ENCODE data around the gene LGALS1.
A peak's percentile ranks its signal among the peaks of the same experiment; 100 is the strongest.

LGALS1 gene

DNA sequence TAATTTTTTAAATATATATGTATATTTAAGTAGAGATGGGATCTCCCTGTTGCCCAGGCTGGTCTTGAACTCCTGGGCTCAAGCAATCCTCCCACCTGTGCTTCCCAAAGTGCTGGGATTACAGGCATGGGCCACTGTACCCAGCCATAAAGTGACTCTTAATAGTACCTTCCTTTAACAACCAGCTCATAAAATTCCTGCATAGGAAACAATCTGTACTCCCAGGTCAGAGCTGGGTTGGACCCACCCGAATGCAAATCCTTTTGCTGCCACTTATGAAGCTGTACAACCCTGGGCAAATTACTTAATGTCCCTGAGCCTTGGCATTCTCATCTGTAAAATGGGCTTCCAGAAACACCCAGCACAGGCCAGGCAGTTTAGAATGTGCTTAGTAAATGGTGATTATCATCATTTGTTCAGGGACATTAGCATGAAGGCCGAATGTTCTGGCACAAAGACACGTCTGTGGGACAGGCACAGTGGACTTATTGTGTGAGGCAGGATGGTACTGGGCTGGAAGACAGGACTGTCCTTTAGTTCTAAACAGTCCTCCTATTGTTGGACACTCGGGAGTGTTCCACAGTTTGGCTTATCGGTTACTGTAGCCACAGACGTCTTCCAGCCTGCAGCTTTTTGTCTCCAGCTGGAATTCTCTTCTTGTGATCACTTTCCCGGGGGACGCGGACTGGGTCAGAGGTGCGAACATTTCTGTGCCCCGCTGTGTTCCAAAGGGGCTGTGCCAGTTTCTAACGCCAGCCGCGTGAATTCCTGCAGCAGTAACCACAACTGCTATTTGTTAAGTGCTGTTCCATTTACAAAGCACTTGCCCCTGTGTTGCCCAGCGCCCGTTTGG is 11.0 kb upstream of the LGALS1 start:
- no peak for DNase-seq

GRCh38 chr22:37665487-37665886 is 9.9 kb upstream of the LGALS1 start:
- DNase-seq = no peak

- DNase-seq = no peak
These were observed 5.8 kb upstream of the LGALS1 start for GRCh38 chr22:37669586-37669985.

DNA sequence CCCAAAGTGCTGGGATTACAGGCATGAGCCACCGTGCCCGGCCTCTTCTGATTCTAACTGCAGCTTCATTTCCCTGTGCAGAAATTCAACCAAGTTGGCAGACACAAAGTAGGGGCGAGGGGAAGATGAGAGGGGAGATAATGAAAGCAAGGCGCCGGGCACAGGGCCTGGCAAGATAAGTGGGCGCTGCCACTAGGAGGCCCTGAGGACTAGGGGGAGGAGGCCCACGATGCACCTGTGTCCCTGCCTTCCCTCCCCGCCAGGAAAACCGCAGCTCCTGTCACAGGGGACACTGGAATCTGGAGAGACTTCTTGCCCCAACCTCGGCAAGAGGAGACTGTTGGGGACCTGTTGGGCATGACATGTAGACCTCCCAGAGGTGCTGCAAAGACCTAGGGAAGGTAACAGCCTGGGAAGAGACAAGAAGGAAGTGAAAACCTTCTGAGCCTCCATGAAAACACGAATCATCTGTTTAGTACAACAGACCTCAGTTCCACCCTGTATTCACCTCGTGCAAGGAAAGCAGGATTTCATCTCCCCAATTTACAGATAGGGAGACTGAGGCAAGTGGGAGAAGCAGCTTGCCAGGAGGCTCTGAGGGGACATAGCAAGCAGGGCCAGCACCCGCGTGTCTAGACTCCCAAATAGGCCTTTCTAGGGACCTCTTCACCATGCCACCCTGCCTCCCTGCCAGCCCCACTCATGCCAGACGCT is 3.1 kb upstream of the LGALS1 start:
- DNase-seq = no peak

GRCh38 chr22:37672920-37673455 is 2.4 kb upstream of the LGALS1 start:
- no peak for DNase-seq

DNA sequence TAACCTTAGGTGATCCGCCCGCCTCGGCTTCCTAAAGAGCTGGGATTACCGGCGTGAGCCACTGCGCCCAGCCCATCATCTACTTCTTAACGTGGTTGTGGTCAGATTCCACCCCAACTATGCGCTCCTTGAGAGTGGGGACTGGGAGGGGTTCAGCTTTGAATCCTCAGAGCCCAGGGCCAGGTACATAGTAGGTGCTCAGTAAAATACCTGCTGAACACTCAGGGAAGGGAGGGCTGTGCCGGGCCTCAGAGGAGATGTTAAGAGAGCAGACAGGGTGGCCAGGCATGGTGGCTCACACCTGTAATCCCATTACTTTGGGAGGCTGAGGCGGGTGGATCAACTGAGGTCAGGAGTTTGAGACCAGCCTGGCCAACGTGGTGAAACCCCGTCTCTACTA is 1.2 kb upstream of the LGALS1 start:
- no peak for DNase-seq

- DNase-seq = no peak
These were observed 697 bp downstream of the LGALS1 start for GRCh38 chr22:37675930-37676735.

DNA sequence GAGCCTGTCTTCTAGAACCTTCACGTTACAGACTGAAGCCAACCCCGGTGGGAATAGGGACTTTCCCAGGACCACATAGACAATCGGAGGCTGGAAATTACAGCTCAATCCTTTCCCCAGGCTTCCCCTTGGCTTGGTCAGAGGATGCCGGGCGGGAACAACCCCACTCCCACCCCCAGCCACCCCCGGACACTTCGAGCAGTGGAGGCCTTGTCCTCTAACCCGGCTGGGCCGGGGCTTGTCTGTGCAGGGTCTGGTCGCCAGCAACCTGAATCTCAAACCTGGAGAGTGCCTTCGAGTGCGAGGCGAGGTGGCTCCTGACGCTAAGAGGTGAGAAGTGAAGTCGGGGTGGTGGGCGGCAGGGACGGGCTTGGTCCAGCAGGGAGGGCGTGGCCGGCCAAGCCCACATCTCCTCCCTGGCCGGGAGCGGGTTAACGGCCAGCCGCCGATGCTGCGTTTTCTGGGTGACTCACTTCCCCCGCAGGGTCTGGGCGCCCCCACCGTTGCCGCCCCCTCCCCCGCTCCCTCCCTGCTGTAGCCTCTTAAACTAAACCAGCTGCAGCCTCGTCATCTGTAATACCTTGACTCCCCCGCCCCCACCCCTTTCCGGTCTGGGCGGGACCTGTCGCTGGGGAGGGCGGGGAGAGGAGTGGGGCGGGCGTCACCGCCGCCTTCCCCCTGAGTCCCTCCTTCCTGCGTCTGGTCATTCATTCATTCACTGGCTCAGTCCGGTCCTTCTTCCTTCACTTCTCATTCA is 1.5 kb downstream of the LGALS1 start:
- peak; percentile 63 for DNase-seq

DNA sequence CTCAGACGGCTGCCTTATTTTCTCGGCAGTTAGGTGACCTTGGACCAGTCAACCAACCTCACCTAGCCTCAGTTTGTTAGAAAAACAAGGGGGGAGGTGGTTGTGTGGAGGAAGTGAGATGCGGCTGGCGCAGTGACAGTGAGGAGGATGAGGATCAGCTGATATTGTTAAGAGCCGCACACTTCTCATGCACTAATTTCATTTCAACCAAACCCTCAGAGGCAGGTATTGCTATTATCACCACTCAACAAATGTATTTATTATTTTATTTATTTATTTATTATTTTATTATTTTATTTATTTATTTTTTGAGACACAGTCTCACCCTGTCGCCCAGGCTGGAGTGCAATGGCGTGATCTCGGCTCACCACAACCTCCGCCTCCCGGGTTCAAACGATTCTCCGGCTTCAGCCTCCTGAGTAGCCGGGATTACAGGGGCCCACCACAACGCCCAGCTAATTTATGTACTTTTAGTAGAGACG is 2.1 kb downstream of the LGALS1 start:
- DNase-seq = no peak

DNA sequence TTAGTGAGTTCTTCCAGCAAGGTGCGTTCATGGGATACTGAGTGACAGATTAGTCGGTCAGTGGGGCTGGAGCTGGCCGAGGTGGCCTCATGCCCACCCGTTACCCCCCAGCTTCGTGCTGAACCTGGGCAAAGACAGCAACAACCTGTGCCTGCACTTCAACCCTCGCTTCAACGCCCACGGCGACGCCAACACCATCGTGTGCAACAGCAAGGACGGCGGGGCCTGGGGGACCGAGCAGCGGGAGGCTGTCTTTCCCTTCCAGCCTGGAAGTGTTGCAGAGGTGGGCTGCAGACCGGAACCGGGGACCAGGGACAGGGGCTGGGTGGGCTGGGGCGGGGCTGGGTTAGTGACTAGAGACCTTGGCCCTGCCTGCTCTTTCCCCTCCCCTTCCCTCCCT is 2.9 kb downstream of the LGALS1 start:
- DNase-seq = no peak

GRCh38 chr22:37679670-37680069 is 4.2 kb downstream of the LGALS1 start:
- DNase-seq = no peak

DNA sequence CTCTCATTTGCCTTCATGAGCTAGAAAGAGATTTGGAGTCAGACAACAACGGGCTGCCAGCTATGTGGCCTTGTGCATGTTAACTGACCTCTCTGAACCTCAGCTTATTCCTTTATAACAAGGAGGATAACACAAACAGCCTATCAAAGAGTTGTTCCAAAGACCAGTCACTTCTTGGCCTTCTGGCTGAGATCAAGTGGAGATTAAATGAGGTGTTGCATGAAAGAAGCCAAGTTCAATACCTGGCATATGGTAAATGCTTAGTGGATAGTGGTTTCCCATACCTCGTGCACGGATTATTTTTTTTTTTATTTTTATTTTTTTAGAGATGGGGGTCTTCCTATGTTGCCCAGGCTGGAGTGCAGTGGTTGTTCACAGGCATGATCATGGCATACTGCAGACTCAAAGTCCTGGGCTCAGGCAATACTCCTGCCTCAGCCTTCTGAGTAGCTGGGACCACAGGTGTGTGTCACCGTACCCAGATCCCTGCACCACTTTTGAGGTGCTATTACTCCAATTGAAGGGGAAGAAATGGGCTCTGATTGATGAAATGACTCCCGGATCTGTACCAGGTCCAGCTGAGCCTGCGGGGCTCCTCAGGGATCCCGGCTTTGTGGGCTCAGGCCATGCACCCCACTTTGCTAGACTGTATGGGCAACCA is 4.9 kb downstream of the LGALS1 start:
- no peak for DNase-seq

GRCh38 chr22:37681001-37681424 is 5.6 kb downstream of the LGALS1 start:
- DNase-seq = no peak

- DNase-seq = peak; percentile 74
These were observed 6.2 kb downstream of the LGALS1 start for GRCh38 chr22:37681556-37682049.

- DNase-seq = no peak
These were observed 9.6 kb downstream of the LGALS1 start for GRCh38 chr22:37684803-37685615.

GRCh38 chr22:37686002-37686982 is 10.9 kb downstream of the LGALS1 start, which contains the start of gene NOL12:
NOL12 (plus strand) TSS chr22:37686343; CDS start chr22:37686393, 50 bp downstream.
- DNase-seq = peak; percentile 69

DNA sequence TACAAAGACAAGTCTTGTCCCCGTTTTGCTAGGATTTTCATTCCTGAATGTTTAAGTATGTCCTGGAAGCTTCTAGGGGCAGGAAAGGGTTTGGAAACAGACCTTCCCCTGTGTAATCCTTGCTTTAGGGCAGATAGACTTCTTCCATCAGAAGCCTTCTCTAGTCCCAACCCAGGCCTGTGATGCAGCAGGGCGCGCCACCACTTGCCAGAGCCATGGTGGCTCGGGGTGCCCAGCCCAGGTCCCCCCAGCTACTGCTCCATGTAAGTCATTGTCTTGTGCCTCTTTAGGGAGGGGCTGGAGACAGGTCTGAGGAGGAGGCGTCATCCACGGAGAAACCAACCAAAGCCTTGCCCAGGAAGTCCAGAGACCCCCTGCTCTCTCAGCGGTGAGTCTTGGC is 15.0 kb downstream of the LGALS1 start:
- no peak for DNase-seq

DNA sequence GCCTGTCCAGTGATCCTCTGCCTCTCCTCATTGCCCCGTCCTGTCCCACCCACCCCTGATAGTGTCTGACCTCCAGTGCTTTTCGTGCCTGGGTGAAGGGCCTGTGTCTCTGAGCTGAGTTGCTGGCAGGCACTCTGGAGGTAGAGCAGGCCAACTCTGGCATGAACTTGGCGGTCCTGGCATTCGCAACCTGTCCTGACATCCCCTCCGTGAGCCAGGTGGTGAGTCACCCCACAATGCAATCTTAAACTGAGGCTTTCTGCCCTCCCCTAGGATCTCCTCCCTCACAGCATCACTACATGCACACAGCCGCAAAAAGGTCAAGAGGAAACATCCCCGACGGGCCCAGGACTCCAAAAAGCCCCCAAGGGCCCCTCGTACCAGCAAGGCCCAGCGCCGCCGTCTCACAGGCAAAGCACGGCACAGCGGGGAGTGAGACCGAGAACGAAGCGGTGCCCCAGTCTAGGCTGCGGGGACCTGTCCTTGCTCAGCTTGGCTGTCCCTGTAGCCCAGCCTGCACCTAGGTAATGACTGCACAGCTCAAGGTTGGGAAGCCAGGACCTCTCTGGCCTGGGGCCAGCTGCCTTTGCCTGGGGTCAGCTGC is 15.6 kb downstream of the LGALS1 start:
- DNase-seq = no peak

Measured in DMS153 (cell line).